GM10266 (cell line): Measurements from ENCODE around the gene SERPINF2.
A peak's percentile ranks its signal among the peaks of the same experiment; 100 is the strongest.
"Not testable (repeated sequence)": the region's sequence is repeated elsewhere in the genome, so short reads cannot be mapped to it uniquely, and the experiment has no call there.

ENCODE experiments used
- DNase-seq: peaks from one replicate; pipeline ENCODE4 v3.0.0; 2012; ENCODE audit errors: extremely low spot score
- TF ChIP-seq, protein P1 (sequence below): IDR thresholded peaks from 2 replicates; pipeline ENCODE4 v1.5.1; 2012; ENCODE audit warnings: mild to moderate bottlenecking, low read depth; ENCODE audit not compliant: control insufficient read depth, insufficient read depth; ENCODE audit errors: missing control alignments

SERPINF2 gene

GRCh38 chr17:1767358-1767757 is 24.7 kb downstream of the SERPINF2 start:
- DNase-seq: no peak
- TF ChIP-seq, protein P1, sequence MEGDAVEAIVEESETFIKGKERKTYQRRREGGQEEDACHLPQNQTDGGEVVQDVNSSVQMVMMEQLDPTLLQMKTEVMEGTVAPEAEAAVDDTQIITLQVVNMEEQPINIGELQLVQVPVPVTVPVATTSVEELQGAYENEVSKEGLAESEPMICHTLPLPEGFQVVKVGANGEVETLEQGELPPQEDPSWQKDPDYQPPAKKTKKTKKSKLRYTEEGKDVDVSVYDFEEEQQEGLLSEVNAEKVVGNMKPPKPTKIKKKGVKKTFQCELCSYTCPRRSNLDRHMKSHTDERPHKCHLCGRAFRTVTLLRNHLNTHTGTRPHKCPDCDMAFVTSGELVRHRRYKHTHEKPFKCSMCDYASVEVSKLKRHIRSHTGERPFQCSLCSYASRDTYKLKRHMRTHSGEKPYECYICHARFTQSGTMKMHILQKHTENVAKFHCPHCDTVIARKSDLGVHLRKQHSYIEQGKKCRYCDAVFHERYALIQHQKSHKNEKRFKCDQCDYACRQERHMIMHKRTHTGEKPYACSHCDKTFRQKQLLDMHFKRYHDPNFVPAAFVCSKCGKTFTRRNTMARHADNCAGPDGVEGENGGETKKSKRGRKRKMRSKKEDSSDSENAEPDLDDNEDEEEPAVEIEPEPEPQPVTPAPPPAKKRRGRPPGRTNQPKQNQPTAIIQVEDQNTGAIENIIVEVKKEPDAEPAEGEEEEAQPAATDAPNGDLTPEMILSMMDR: peak; percentile 16

GRCh38 chr17:1769822-1770477 is 27.3 kb downstream of the SERPINF2 start:
- TF ChIP-seq, protein P1: no peak

GRCh38 chr17:1773000-1773695 is 30.5 kb downstream of the SERPINF2 start:
- DNase-seq: not testable (repeated sequence)

More at GRCh38 chr17:1769822-1770477, 27.3 kb downstream of the SERPINF2 start:
- no peak for DNase-seq

DNA sequence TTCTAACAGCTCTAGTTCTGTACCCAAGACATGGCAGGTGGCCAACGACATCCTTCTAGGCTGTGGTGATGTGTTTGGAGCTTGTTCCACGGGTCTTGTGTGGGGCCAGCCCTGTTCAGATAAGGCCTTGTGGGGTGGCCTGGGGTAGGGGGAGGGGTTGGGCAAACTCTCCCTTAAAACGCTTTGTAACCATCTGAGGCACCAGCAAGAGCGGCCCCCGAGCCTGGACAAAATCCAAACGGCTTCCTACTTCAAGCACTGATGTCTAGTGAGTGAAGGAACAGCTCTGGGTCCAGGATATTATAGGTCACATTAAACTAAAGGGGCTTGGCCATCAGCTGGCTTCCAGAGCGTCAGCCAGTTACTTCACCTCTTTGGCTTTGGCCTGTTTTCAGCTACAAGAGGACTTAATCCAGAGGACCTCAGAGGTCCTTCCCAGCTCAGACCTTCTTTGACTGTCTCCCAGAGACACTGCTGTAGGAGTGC is 31.1 kb downstream of the SERPINF2 start:
- TF ChIP-seq, protein P1: no peak
- no peak for DNase-seq

- DNase-seq: no peak
- TF ChIP-seq, protein P1: no peak
These were observed 31.9 kb downstream of the SERPINF2 start for GRCh38 chr17:1774390-1775176.

DNA sequence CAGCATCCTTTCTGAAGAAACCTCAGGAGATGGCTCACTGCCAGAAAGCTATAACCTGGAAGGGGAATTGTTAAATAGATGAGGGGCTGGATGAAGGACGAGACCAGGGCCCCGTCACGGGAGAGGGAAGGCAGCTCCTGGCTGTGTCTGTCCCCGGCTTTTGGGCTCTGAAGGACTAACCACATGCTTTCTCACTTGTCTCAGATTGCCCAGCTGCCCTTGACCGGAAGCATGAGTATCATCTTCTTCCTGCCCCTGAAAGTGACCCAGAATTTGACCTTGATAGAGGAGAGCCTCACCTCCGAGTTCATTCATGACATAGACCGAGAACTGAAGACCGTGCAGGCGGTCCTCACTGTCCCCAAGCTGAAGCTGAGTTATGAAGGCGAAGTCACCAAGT is 33.7 kb downstream of the SERPINF2 start:
- TF ChIP-seq, protein P1: no peak
- no peak for DNase-seq

GRCh38 chr17:1776857-1777256 is 34.2 kb downstream of the SERPINF2 start:
- DNase-seq: no peak
- TF ChIP-seq, protein P1: no peak
